Stimulated activated CD4-positive, alpha-beta T cell treated with anti-CD3 and anti-CD28 coated beads, Interleukin-2, amount 100 ng/mL, for 48 hours (primary cell): Measurements from ENCODE around the gene TBC1D7.

Source experiments
- DNase-seq, 2 donors: peaks; one replicate each; pipeline ENCODE4 v3.0.0-alpha.2; 2020

Gene TBC1D7

GRCh38 chr6:13263669-13264068 lies 64.7 kb downstream of the TBC1D7 start:
- DNase-seq: no peak

- no peak for DNase-seq
Measured at GRCh38 chr6:13262302-13263230, 65.8 kb downstream of the TBC1D7 start.

- no peak for DNase-seq
Measured at GRCh38 chr6:13261464-13261994, 66.8 kb downstream of the TBC1D7 start.

GRCh38 chr6:13260831-13261230 lies 67.5 kb downstream of the TBC1D7 start:
- no peak for DNase-seq

- DNase-seq: no peak
Measured at GRCh38 chr6:13260101-13260598, 68.2 kb downstream of the TBC1D7 start.

- no peak for DNase-seq
Measured at GRCh38 chr6:13259393-13259792, 68.9 kb downstream of the TBC1D7 start.

- DNase-seq: no peak
Measured at GRCh38 chr6:13256266-13257001, 71.9 kb downstream of the TBC1D7 start.
